H1 (cell line): ENCODE data around the gene CYBB.

ENCODE experiments used
- CHD2 ChIP-seq: IDR thresholded peaks from 2 replicates; pipeline ENCODE4 v1.6.1; 2012; ENCODE audit warnings: low read length, improper control_type of control experiment
- EP300 ChIP-seq, 2 experiments: IDR thresholded peaks; 1 replicate in 1 of 2; 2 replicates in 1 of 2; pipeline ENCODE4 v1.6.1; 2011 to 2012; ENCODE audit warnings: low read depth in 2 of 2, low read length in 2 of 2, mild to moderate bottlenecking in 2 of 2, borderline replicate concordance in 1 of 2, inconsistent platforms in 1 of 2, moderate library complexity in 1 of 2
- EZH2 ChIP-seq: fragments of 200-600 bp; sonication (generic); IDR thresholded peaks from 2 replicates; pipeline ENCODE4 v1.7.1; 2012; ENCODE audit warnings: low read depth, mild to moderate bottlenecking, moderate library complexity, low read length, inconsistent platforms; ENCODE audit not compliant: severe bottlenecking
- HDAC2 ChIP-seq, 2 experiments: fragments of 300-600 bp in 1 of 2; sonication (generic) in 1 of 2; IDR thresholded peaks; 2 replicates each; pipeline ENCODE4 v1.6.1; 2011 to 2012; ENCODE audit warnings: low read depth in 2 of 2, low read length in 2 of 2, mild to moderate bottlenecking in 2 of 2, moderate library complexity in 2 of 2, borderline replicate concordance in 1 of 2, inconsistent platforms in 1 of 2
- JUN ChIP-seq: IDR thresholded peaks from 2 replicates; pipeline ENCODE4 v1.6.1; 2011; ENCODE audit warnings: low read depth, mild to moderate bottlenecking, improper control_type of control experiment, low read length
- MAX ChIP-seq: IDR thresholded peaks from 2 replicates; pipeline ENCODE4 v1.6.1; 2012; ENCODE audit warnings: inconsistent platforms
- POLR2A ChIP-seq, 2 experiments: IDR thresholded peaks; 1 replicate in 1 of 2; 2 replicates in 1 of 2; pipeline ENCODE4 v1.6.1; 2011; ENCODE audit warnings: low read depth in 2 of 2, low read length in 2 of 2, mild to moderate bottlenecking in 2 of 2; ENCODE audit errors: control extremely low read depth in 1 of 2
- POLR2AphosphoS5 ChIP-seq: IDR thresholded peaks from 2 replicates; pipeline ENCODE4 v1.6.1; 2011; ENCODE audit warnings: low read depth, low read length
- RXRA ChIP-seq: IDR thresholded peaks from 2 replicates; pipeline ENCODE4 v1.6.1; 2011; ENCODE audit warnings: low read depth, mild to moderate bottlenecking, low read length, moderate library complexity; ENCODE audit not compliant: insufficient read depth
- SP1 ChIP-seq: IDR thresholded peaks from 2 replicates; pipeline ENCODE4 v1.6.1; 2011; ENCODE audit warnings: low read depth, low read length
- TAF1 ChIP-seq: IDR thresholded peaks from 2 replicates; pipeline ENCODE4 v1.6.1; 2011; ENCODE audit warnings: mild to moderate bottlenecking, low read depth, low read length
- TCF12 ChIP-seq: IDR thresholded peaks from 2 replicates; pipeline ENCODE4 v1.6.1; 2011; ENCODE audit warnings: low read depth, mild to moderate bottlenecking, low read length
- USF2 ChIP-seq: IDR thresholded peaks from 2 replicates; pipeline ENCODE4 v1.6.1; 2011; ENCODE audit warnings: low read length, improper control_type of control experiment
- TF ChIP-seq, protein P1 (sequence below), 3 experiments: IDR thresholded peaks; 1 replicate in 2 of 3; 2 replicates in 1 of 3; pipeline versions ENCODE4 v1.5.1 to v1.6.1; 2011; ENCODE audit warnings: low read length in 3 of 3, mild to moderate bottlenecking in 3 of 3, inconsistent platforms in 2 of 3, low read depth in 1 of 3, moderate library complexity in 1 of 3; ENCODE audit not compliant: insufficient read depth in 1 of 3; ENCODE audit errors: control extremely low read depth in 1 of 3

DNA sequence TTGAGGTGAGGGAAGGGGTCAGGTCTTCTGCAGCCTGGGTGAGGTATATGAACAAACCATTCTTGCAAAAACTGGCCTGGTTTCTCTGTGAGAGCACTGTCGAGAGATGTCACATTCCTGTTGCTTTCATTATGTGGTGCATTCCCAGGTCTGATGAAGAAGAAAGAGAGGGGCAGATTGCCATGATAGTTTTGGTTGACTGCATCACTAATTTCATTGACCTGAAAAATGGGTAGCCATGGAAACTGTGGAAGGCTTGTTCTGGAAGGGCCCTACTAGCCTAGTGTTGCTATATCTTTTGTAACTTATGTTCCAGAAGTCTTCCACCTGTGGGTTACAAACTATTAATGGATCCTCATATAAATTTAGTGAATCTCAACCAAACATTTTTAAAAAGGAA lies 32.9 kb upstream of the CYBB start:
- TF ChIP-seq, protein P1, sequence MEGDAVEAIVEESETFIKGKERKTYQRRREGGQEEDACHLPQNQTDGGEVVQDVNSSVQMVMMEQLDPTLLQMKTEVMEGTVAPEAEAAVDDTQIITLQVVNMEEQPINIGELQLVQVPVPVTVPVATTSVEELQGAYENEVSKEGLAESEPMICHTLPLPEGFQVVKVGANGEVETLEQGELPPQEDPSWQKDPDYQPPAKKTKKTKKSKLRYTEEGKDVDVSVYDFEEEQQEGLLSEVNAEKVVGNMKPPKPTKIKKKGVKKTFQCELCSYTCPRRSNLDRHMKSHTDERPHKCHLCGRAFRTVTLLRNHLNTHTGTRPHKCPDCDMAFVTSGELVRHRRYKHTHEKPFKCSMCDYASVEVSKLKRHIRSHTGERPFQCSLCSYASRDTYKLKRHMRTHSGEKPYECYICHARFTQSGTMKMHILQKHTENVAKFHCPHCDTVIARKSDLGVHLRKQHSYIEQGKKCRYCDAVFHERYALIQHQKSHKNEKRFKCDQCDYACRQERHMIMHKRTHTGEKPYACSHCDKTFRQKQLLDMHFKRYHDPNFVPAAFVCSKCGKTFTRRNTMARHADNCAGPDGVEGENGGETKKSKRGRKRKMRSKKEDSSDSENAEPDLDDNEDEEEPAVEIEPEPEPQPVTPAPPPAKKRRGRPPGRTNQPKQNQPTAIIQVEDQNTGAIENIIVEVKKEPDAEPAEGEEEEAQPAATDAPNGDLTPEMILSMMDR (IDR thresholded peaks at IDR 0.05; ENCODE audit: control extremely low read depth in 1 of 3, insufficient read depth in 1 of 3, low read depth in 1 of 3, low read length in 3 of 3) = no peak
- TF ChIP-seq RXRA = no peak
- no peak for TF ChIP-seq TAF1
- TF ChIP-seq POLR2A (IDR thresholded peaks at IDR 0.05; ENCODE audit: control extremely low read depth in 1 of 2, low read depth in 2 of 2, low read length in 2 of 2) = no peak
- no peak for TF ChIP-seq EZH2
- no peak for TF ChIP-seq TCF12
- TF ChIP-seq JUN = no peak
- TF ChIP-seq EP300 (IDR thresholded peaks at IDR 0.05; ENCODE audit: borderline replicate concordance in 1 of 2, low read depth in 2 of 2, low read length in 2 of 2) = no peak
- no peak for TF ChIP-seq POLR2AphosphoS5
- TF ChIP-seq HDAC2 (IDR thresholded peaks at IDR 0.05; ENCODE audit: borderline replicate concordance in 1 of 2, low read depth in 2 of 2, low read length in 2 of 2) = no peak
- TF ChIP-seq SP1 = no peak
- no peak for TF ChIP-seq CHD2
- TF ChIP-seq USF2 = no peak
- no peak for TF ChIP-seq MAX
